ENCODE data around the gene GNPAT.

The GNPAT gene

GRCh38 chr1:231317306-231318014 is 76.4 kb downstream of the GNPAT start:
- DNase-seq (no peak), ATAC-seq (no peak)

GRCh38 chr1:231318015-231318355 is 77.0 kb downstream of the GNPAT start:
- DNase-seq: no peak
- ATAC-seq: no peak

- no peak for ATAC-seq
Observed at GRCh38 chr1:231318568-231318967, 77.6 kb downstream of the GNPAT start.

GRCh38 chr1:231319080-231319479 is 78.1 kb downstream of the GNPAT start:
- DNase-seq: no peak
- no peak for ATAC-seq

More at GRCh38 chr1:231318568-231318967, 77.6 kb downstream of the GNPAT start:
- no peak for DNase-seq

GRCh38 chr1:231322880-231323530 is 82.0 kb downstream of the GNPAT start:
- no peak for ATAC-seq

GRCh38 chr1:231324660-231325059 is 83.6 kb downstream of the GNPAT start:
- DNase-seq (no peak), ATAC-seq (no peak)

More at GRCh38 chr1:231322880-231323530, 82.0 kb downstream of the GNPAT start:
- no peak for DNase-seq

GRCh38 chr1:231326248-231326647 is 85.2 kb downstream of the GNPAT start:
- no peak for ATAC-seq

More at GRCh38 chr1:231326248-231326647, 85.2 kb downstream of the GNPAT start:
- DNase-seq: no peak
